Suprapubic skin (tissue), 4 donors: ENCODE data around the gene SRBD1.

Experiments
- CTCF ChIP-seq, 2 donors: fragments of 200-600 bp in 1 of 2; fragments of 450-650 bp in 1 of 2; sonication (generic) in 1 of 2; IDR thresholded peaks; one replicate each; pipeline ENCODE4 v1.5.1; 2016 to 2019; ENCODE audit warnings: antibody characterized with exemption in 2 of 2, mild to moderate bottlenecking in 1 of 2, moderate library complexity in 1 of 2
- EP300 ChIP-seq: sonication (generic); formaldehyde crosslinking; IDR thresholded peaks from one replicate; pipeline ENCODE4 v1.6.1; 2017; ENCODE audit warnings: antibody characterized with exemption
- POLR2A ChIP-seq, 2 donors: fragments of 450-650 bp; IDR thresholded peaks; one replicate each; pipeline ENCODE4 v1.6.1; 2017; ENCODE audit warnings: antibody characterized with exemption in 2 of 2, mild to moderate bottlenecking in 2 of 2, moderate library complexity in 2 of 2
- POLR2AphosphoS5 ChIP-seq, 3 donors: sonication (generic); formaldehyde crosslinking; IDR thresholded peaks; one replicate each; pipeline ENCODE4 v1.6.1; 2017; ENCODE audit warnings: antibody characterized with exemption in 3 of 3

DNA sequence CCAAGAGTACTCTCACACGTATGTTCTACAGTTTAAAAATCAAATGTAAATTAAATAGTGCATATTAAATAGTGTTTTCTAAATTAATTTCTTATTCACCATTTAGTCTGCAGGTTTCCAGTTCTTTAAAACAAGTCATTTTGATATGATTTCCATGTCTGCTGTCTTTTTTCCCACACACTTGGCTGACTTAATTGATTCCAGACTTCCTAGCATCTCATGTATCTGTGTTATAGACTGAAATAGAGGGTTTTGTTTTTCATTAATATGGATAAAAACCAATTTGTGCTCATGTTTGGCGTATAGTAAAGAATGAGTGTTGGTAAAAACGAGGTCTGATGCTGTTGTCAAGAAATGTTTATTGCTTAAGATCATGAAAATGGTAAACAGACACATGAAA is 104.3 kb downstream of the SRBD1 start:
- TF ChIP-seq CTCF (IDR thresholded peaks at IDR 0.05), result no peak
- TF ChIP-seq POLR2AphosphoS5 (IDR thresholded peaks at IDR 0.05), result no peak
- TF ChIP-seq POLR2A (IDR thresholded peaks at IDR 0.05), result no peak
- no peak for TF ChIP-seq EP300
